ENCODE data around the gene TMEM81. TPM values are rescaled to one million over a fixed set of nuclear protein-coding genes. Genes with fewer than 3 reads are reported as not detected.

Gene TMEM81
- polyA plus RNA-seq, 1 donor (not counting 4 experiments of a cell fraction or from before 2014, with no cell fraction given) = 1.4 TPM

GRCh38 chr1:205064301-205064700, 20.0 kb downstream of the TMEM81 start:
- H3K9me1 ChIP-seq (ENCODE audit: control insufficient read depth, extremely low read depth, insufficient read depth, low read length) = no peaks in the 10 kb centered on the region
- H3K27me3 ChIP-seq (ENCODE audit: control insufficient read depth, extremely low read depth, insufficient read depth, low read length) = no peaks in the 10 kb centered on the region
- H3K4me1 ChIP-seq (ENCODE audit: control insufficient read depth, extremely low read depth, insufficient read depth, low read length) = no peaks in the 10 kb centered on the region
- no peak overlapping the region for H3K27ac ChIP-seq (ENCODE audit: control insufficient read depth, insufficient read depth, low read length)
- no peak for DNase-seq (ENCODE audit: low read depth, low spot score)
- no peak for FAIRE-seq
- dilution Hi-C loops (cut with MboI; ENCODE audit: extremely low pct_ligation_motif_present, low sequenced_read_pairs) = no loop called here
- no peaks in the 10 kb centered on the region for H3K36me3 ChIP-seq (ENCODE audit: control insufficient read depth in 2 of 2, extremely low read depth in 1 of 2, insufficient read depth in 2 of 2, low read length in 2 of 2)
- no peak overlapping the region for H3K4me3 ChIP-seq (ENCODE audit: control insufficient read depth in 2 of 3, extremely low read depth in 1 of 3, insufficient read depth in 2 of 3, low read depth in 1 of 3, low read length in 3 of 3)
- no peak overlapping the region for H2AFZ ChIP-seq (ENCODE audit: control insufficient read depth, low read length)
- no peak overlapping the region for H3K4me2 ChIP-seq (ENCODE audit: control insufficient read depth, extremely low read depth, insufficient read depth, low read depth, low read length)
- no peak overlapping the region for H3K9ac ChIP-seq (ENCODE audit: control insufficient read depth, extremely low read depth, insufficient read depth, low read length)
- no peak for TF ChIP-seq EZH2 (IDR thresholded peaks at IDR 0.05; ENCODE audit: low read length)
- TF ChIP-seq CTCF (optimal IDR thresholded peaks at IDR 0.05 in 1 of 3, IDR thresholded peaks at IDR 0.05 in 1 of 3, conservative IDR thresholded peaks at IDR 0.05 in 1 of 3; ENCODE audit: extremely low read depth in 1 of 3, insufficient read depth in 2 of 3, low read length in 3 of 3) = no peak
- no peaks in the 10 kb centered on the region for H4K20me1 ChIP-seq (ENCODE audit: control insufficient read depth, extremely low read depth, insufficient read depth, low read length)
- H3K9me3 ChIP-seq (ENCODE audit: control insufficient read depth, low read depth, low read length) = no peaks in the 10 kb centered on the region
- H3K79me2 ChIP-seq (ENCODE audit: control insufficient read depth, insufficient read depth, low read length) = no peaks in the 10 kb centered on the region

GRCh38 chr1:205062895-205063294, 21.4 kb downstream of the TMEM81 start:
- H3K9me3 ChIP-seq (ENCODE audit: control insufficient read depth, low read depth, low read length) = no peaks in the 10 kb centered on the region
- no peaks in the 10 kb centered on the region for H3K27me3 ChIP-seq (ENCODE audit: control insufficient read depth, extremely low read depth, insufficient read depth, low read length)
- H3K4me2 ChIP-seq (ENCODE audit: control insufficient read depth, extremely low read depth, insufficient read depth, low read depth, low read length) = no peak overlapping the region
- H3K79me2 ChIP-seq (ENCODE audit: control insufficient read depth, insufficient read depth, low read length) = no peaks in the 10 kb centered on the region
- no peak overlapping the region for H3K9ac ChIP-seq (ENCODE audit: control insufficient read depth, extremely low read depth, insufficient read depth, low read length)
- no peaks in the 10 kb centered on the region for H3K36me3 ChIP-seq (ENCODE audit: control insufficient read depth in 2 of 2, extremely low read depth in 1 of 2, insufficient read depth in 2 of 2, low read length in 2 of 2)
- DNase-seq (ENCODE audit: low read depth, low spot score) (no peak), FAIRE-seq (no peak)
- no peaks in the 10 kb centered on the region for H4K20me1 ChIP-seq (ENCODE audit: control insufficient read depth, extremely low read depth, insufficient read depth, low read length)
- H3K4me3 ChIP-seq (ENCODE audit: control insufficient read depth in 2 of 3, extremely low read depth in 1 of 3, insufficient read depth in 2 of 3, low read depth in 1 of 3, low read length in 3 of 3) = no peak overlapping the region
- no peaks in the 10 kb centered on the region for H3K9me1 ChIP-seq (ENCODE audit: control insufficient read depth, extremely low read depth, insufficient read depth, low read length)
- no peak overlapping the region for H2AFZ ChIP-seq (ENCODE audit: control insufficient read depth, low read length)
- H3K27ac ChIP-seq (ENCODE audit: control insufficient read depth, insufficient read depth, low read length) = no peak overlapping the region
- dilution Hi-C loops (cut with MboI; ENCODE audit: extremely low pct_ligation_motif_present, low sequenced_read_pairs) = no loop called here
- H3K4me1 ChIP-seq (ENCODE audit: control insufficient read depth, extremely low read depth, insufficient read depth, low read length) = no peaks in the 10 kb centered on the region
- TF ChIP-seq CTCF (optimal IDR thresholded peaks at IDR 0.05 in 1 of 3, IDR thresholded peaks at IDR 0.05 in 1 of 3, conservative IDR thresholded peaks at IDR 0.05 in 1 of 3; ENCODE audit: extremely low read depth in 1 of 3, insufficient read depth in 2 of 3, low read length in 3 of 3) = no peak
- TF ChIP-seq EZH2 (IDR thresholded peaks at IDR 0.05; ENCODE audit: low read length) = no peak

Measured in keratinocyte (primary cell).